IMR-90 (cell line): ENCODE measurements around the gene CPNE9. TPM values are rescaled to one million over a fixed set of nuclear protein-coding genes. Genes with fewer than 3 reads are reported as not detected.

Source experiments
- ATAC-seq: fragments of 200-7000 bp; cut with Tn5 transposase; 2 replicates; pipeline ENCODE4 v1.9.1; 2020; ENCODE audit warnings: low read depth, mild to moderate bottlenecking, moderate library complexity
- BruUV-seq: library from RNA; stranded (reverse); fragments of 400-500 nt; replicated peaks from 2 replicates; lab custom pipeline; 2021; lab: Mats Ljungman, UMichigan
- CTCF ChIA-PET: fragments of 300-600 bp; formaldehyde crosslinking; extraction: SDS; loops from one replicate; lab custom pipeline; 2021; ENCODE audit warnings: antibody characterized with exemption; lab: Yijun Ruan, JAX
- POLR2A ChIA-PET: fragments of 300-600 bp; sonication (Branson Sonifier 250); formaldehyde crosslinking; loops from one replicate; lab custom pipeline; 2022; ENCODE audit warnings: antibody characterized with exemption; ENCODE audit not compliant: unreplicated experiment; lab: Charles Lee
- DNase-seq: peaks from one replicate; pipeline ENCODE4 v3.0.0; 2013
- H2AFZ ChIP-seq: replicated peaks from 2 replicates; pipeline ENCODE3; 2013; ENCODE audit warnings: low read length, mild to moderate bottlenecking; ENCODE audit not compliant: poor library complexity
- H2AK5ac ChIP-seq: 2 replicates; pipeline ENCODE4 v1.6.1; 2013; ENCODE audit warnings: low read depth, low read length, inconsistent platforms
- H2AK9ac ChIP-seq: replicated peaks from 2 replicates; pipeline ENCODE3; 2013; ENCODE audit warnings: mild to moderate bottlenecking, low read depth, low read length, moderate library complexity; ENCODE audit not compliant: poor library complexity
- H2BK120ac ChIP-seq: 2 replicates; pipeline ENCODE4 v1.6.1; 2013; ENCODE audit warnings: low read depth, low read length, inconsistent platforms
- H2BK15ac ChIP-seq: 3 replicates; pipeline ENCODE4 v1.6.1; 2013; ENCODE audit warnings: low read depth, low read length, inconsistent platforms
- H2BK20ac ChIP-seq: 2 replicates; pipeline ENCODE4 v1.6.1; 2013; ENCODE audit warnings: low read depth, mild to moderate bottlenecking, inconsistent platforms, low read length, moderate library complexity
- H2BK5ac ChIP-seq: 2 replicates; pipeline ENCODE4 v1.6.1; 2013; ENCODE audit warnings: mild to moderate bottlenecking, low read depth, low read length, inconsistent platforms; ENCODE audit not compliant: poor library complexity, severe bottlenecking
- H3K14ac ChIP-seq: replicated peaks from 2 replicates; pipeline ENCODE4 v1.6.1; 2013; ENCODE audit warnings: low read depth, low read length, inconsistent platforms
- H3K18ac ChIP-seq: 2 replicates; pipeline ENCODE4 v1.6.1; 2013; ENCODE audit warnings: low read depth, low read length, control low read depth
- H3K23ac ChIP-seq: 2 replicates; pipeline ENCODE4 v1.6.1; 2013; ENCODE audit warnings: low read depth, low read length, inconsistent platforms
- H3K27ac ChIP-seq: 2 replicates; pipeline ENCODE4 v1.5.1; 2013; ENCODE audit warnings: mild to moderate bottlenecking, control low read depth, low read length; ENCODE audit not compliant: insufficient read depth
- H3K27me3 ChIP-seq: 2 replicates; pipeline ENCODE4 v1.6.1; 2013; ENCODE audit warnings: low read length; ENCODE audit not compliant: control insufficient read depth, insufficient read depth
- H3K36me3 ChIP-seq: 2 replicates; pipeline ENCODE4 v1.6.1; 2013; ENCODE audit warnings: low read length, mixed read lengths; ENCODE audit not compliant: control insufficient read depth, insufficient read depth
- H3K4ac ChIP-seq: 2 replicates; pipeline ENCODE4 v1.6.1; 2013; ENCODE audit warnings: low read depth, low read length, inconsistent platforms
- H3K4me1 ChIP-seq: 2 replicates; pipeline ENCODE4 v1.6.1; 2013; ENCODE audit warnings: low read length, mixed read lengths; ENCODE audit not compliant: control insufficient read depth, insufficient read depth
- H3K4me2 ChIP-seq: 2 replicates; pipeline ENCODE4 v1.6.1; 2013; ENCODE audit warnings: low read depth, mild to moderate bottlenecking, control low read depth, low read length, moderate library complexity
- H3K4me3 ChIP-seq: 2 replicates; pipeline ENCODE4 v1.5.1; 2013; ENCODE audit warnings: low read depth, mild to moderate bottlenecking, control low read depth, low read length, moderate library complexity; ENCODE audit not compliant: insufficient read depth
- H3K56ac ChIP-seq: 2 replicates; pipeline ENCODE4 v1.6.1; 2013; ENCODE audit warnings: low read length, inconsistent platforms; ENCODE audit not compliant: insufficient read depth; ENCODE audit errors: extremely low read depth
- H3K79me1 ChIP-seq, 2 experiments: 2 replicates each; pipeline ENCODE4 v1.6.1; 2013; ENCODE audit warnings: low read length in 2 of 2, inconsistent platforms in 1 of 2, low read depth in 1 of 2
- H3K9ac ChIP-seq: 2 replicates; pipeline ENCODE4 v1.6.1; 2013; ENCODE audit warnings: low read depth, low read length, control low read depth
- H3K9me1 ChIP-seq: 2 replicates; pipeline ENCODE4 v1.6.1; 2013; ENCODE audit warnings: low read length, inconsistent platforms; ENCODE audit not compliant: insufficient read depth
- H3K9me3 ChIP-seq: 2 replicates; pipeline ENCODE4 v1.6.1; 2013; ENCODE audit warnings: low read length; ENCODE audit not compliant: control insufficient read depth, insufficient read depth
- H4K20me1 ChIP-seq: 2 replicates; pipeline ENCODE4 v1.6.1; 2013; ENCODE audit warnings: low read length, inconsistent platforms; ENCODE audit not compliant: insufficient read depth
- H4K5ac ChIP-seq: 2 replicates; pipeline ENCODE4 v1.6.1; 2013; ENCODE audit warnings: mild to moderate bottlenecking, low read depth, low read length, control low read depth
- H4K8ac ChIP-seq, 2 experiments: 2 replicates each; pipeline ENCODE4 v1.6.1; 2013; ENCODE audit warnings: low read depth in 2 of 2, low read length in 2 of 2, control low read depth in 1 of 2, inconsistent platforms in 1 of 2
- H4K91ac ChIP-seq: 2 replicates; pipeline ENCODE4 v1.6.1; 2013; ENCODE audit warnings: low read depth, low read length, inconsistent platforms; ENCODE audit not compliant: insufficient read depth
- BHLHE40 ChIP-seq: fragments of 150-350 bp; IDR thresholded peaks from 2 replicates; pipeline ENCODE4 v1.6.1; 2016; ENCODE audit warnings: mild to moderate bottlenecking, low read depth, low read length
- CEBPB ChIP-seq: IDR thresholded peaks from 2 replicates; pipeline ENCODE4 v1.6.1; 2012; ENCODE audit warnings: low read depth, low read length, improper control_type of control experiment
- FOS ChIP-seq: fragments of 150-350 bp; IDR thresholded peaks from 2 replicates; pipeline ENCODE4 v1.6.1; 2016; ENCODE audit warnings: low read depth, low read length
- MAFK ChIP-seq: IDR thresholded peaks from 2 replicates; pipeline ENCODE4 v1.6.1; 2012; ENCODE audit warnings: low read depth, low read length, improper control_type of control experiment
- MAZ ChIP-seq: IDR thresholded peaks from 2 replicates; pipeline ENCODE4 v1.6.1; 2012; ENCODE audit warnings: low read depth, mild to moderate bottlenecking, low read length, improper control_type of control experiment, moderate library complexity, borderline replicate concordance
- NFE2L2 ChIP-seq: fragments of 150-350 bp; IDR thresholded peaks from 2 replicates; pipeline ENCODE4 v1.6.1; 2016; ENCODE audit warnings: low read depth, mild to moderate bottlenecking, low read length
- RAD21 ChIP-seq: IDR thresholded peaks from 2 replicates; pipeline ENCODE4 v1.6.1; 2012; ENCODE audit warnings: low read length, improper control_type of control experiment
- WGBS, 2 experiments: methylation state at CpG; one replicate each; pipeline versions ENCODE4 v1.1.5 to v1.1.7; 2013; ENCODE audit warnings: missing lambda C conversion rate in 2 of 2; ENCODE audit not compliant: insufficient read length in 1 of 2; ENCODE audit errors: extremely low coverage in 2 of 2; 5-methylcytosine and 5-hydroxymethylcytosine counted together
- dilution Hi-C: fragments of 300-500 bp; cut with HindIII; formaldehyde crosslinking; loops from one replicate; pipeline ENCODE4 v1.14.3; 2018; ENCODE audit warnings: low sequenced_read_pairs; ENCODE audit not compliant: unreplicated experiment
- in situ Hi-C: fragments of 300-500 bp; cut with MboI; formaldehyde crosslinking; loops from 3 replicates; pipeline ENCODE4 v1.14.3; 2019; ENCODE audit warnings: low sequenced_read_pairs, inconsistent platforms, mixed read lengths
- intact Hi-C: fragments of 100-400 bp; cut with micrococcal nuclease; formaldehyde crosslinking; loops from 2 replicates; pipeline ENCODE4 v1.10.0; 2022
- polyA plus RNA-seq, 3 experiments: library from polyadenylated mRNA; depleted of rRNA; stranded (reverse); fragments of >200 nt; gene quantifications; 2 replicates each; pipeline ENCODE4 v1.2.3, GENCODE V29; 2012; ENCODE audit warnings: low replicate concordance in 1 of 3
- total RNA-seq: library from RNA; depleted of rRNA; stranded (reverse); fragments of >200 nt; gene quantifications from 2 replicates; pipeline ENCODE4 v1.2.3, GENCODE V29; 2012
- TF ChIP-seq, protein P1 (sequence below): fragments of 150-350 bp; IDR thresholded peaks from 2 replicates; pipeline ENCODE4 v1.6.1; 2017; ENCODE audit warnings: mild to moderate bottlenecking, antibody characterized with exemption, low read length, low read depth

Gene CPNE9
- total and polyA plus RNA-seq, 2 of the 4 experiments (the other 2 are of a cell fraction): not detected

DNA sequence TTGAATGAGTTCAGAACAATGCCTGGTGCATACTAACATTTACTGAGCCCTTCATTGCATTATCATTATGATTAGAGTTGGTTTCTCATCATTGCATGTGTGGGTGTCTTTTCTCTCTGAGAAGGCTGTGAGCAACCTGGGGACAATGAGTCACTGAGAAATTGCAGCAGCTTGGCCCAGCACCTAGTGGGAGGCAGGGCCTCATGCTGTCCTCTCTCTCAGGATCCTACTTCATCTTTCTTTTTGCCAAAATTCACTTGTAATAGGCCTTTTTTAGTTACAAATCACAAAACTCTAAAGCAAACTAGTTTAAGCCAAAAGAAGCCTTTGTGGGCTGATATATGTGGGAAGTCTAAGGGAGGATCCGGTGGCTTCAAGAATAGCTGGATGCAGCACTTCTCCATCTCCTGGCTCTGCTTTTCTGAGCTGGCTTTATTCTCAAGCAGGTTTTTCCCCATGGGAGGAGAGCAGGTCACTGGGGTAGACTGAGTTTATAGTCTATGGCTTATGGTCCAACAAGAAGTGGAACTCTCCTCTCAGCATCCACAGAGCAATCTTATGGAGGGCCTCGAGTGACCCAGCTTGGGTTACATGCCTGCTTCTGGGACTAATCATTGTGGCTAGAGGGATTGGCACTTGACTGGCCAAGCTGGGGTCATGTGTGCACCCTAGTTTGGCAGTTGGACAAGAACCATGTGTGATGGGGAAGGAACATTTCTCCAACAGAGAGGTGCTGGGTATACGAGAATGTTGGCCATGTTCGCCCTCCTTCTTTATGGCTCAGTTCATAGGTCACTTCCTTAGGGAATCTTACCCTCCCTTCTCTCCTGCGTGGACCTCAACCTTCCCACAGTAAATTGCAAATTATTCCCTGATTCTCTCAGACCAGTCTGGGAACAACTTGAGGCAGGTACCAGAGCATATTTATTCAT is 74.8 kb downstream of the CPNE9 start:
- Histone ChIP-seq H3K23ac (no peak overlapping the region), H2BK5ac (no peak overlapping the region), H2AFZ (no peak overlapping the region), H3K9me3 (no peaks in the 10 kb centered on the region), H4K5ac (no peak overlapping the region), H3K56ac (no peak overlapping the region), H3K4me1 (peaks cover 3% of the 10 kb centered on the region), H2BK15ac (no peak overlapping the region), H3K14ac (no peak overlapping the region), H3K36me3 (peaks cover 20% of the 10 kb centered on the region), H3K27me3 (no peaks in the 10 kb centered on the region), H3K4ac (no peak overlapping the region), H4K8ac (no peak overlapping the region), H2BK120ac (no peak overlapping the region), H3K4me3 (no peak overlapping the region), H4K20me1 (no peaks in the 10 kb centered on the region), H3K4me2 (no peak overlapping the region), H3K9me1 (peaks cover 9% of the 10 kb centered on the region; the same call in 1 of the 2 replicates), H3K9ac (no peak overlapping the region), H3K27ac (no peak overlapping the region), H3K79me1 (peaks cover 0 to 3% of the 10 kb centered on the region in 2 experiments; a peak in 2 of 4 replicates), H3K18ac (no peak overlapping the region), H2BK20ac (no peak overlapping the region), H2AK5ac (no peak overlapping the region), H4K91ac (no peak overlapping the region), H2AK9ac (no peak overlapping the region)
- BruUV-seq: no TSS peak
- in situ Hi-C loops (no loop called here), dilution Hi-C loops (no loop called here), intact Hi-C loops (no loop called here)
- 83% methylated on average over 3 of the region's 5 CpGs; no CpG with 5 or more reads in 1 of the 2 experiments for WGBS, 2 experiments
- ATAC-seq: peak; percentile 75
- ChIA-PET POLR2A (no interaction called here), CTCF (no interaction called here)
- peak; percentile 82 for DNase-seq
- TF ChIP-seq CEBPB (peak; percentile 92), MAFK (no peak), RAD21 (no peak), BHLHE40 (no peak), MAZ (no peak), FOS (peak; percentile 79), NFE2L2 (0 out of 2 replicates have a peak, but pooled peaks have one; percentile 12)
- TF ChIP-seq, protein P1, sequence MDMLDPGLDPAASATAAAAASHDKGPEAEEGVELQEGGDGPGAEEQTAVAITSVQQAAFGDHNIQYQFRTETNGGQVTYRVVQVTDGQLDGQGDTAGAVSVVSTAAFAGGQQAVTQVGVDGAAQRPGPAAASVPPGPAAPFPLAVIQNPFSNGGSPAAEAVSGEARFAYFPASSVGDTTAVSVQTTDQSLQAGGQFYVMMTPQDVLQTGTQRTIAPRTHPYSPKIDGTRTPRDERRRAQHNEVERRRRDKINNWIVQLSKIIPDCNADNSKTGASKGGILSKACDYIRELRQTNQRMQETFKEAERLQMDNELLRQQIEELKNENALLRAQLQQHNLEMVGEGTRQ: peak; percentile 63
